Measurements from ENCODE around the gene ZNF460. TPM values are rescaled to one million over a fixed set of nuclear protein-coding genes. Genes with fewer than 3 reads are reported as not detected.

ZNF460 gene
- total and polyA plus RNA-seq, 2 of the 13 experiments (the other 11 are each of a cell fraction or from before 2014, with no cell fraction given): 14.5 to 44.8 TPM

DNA sequence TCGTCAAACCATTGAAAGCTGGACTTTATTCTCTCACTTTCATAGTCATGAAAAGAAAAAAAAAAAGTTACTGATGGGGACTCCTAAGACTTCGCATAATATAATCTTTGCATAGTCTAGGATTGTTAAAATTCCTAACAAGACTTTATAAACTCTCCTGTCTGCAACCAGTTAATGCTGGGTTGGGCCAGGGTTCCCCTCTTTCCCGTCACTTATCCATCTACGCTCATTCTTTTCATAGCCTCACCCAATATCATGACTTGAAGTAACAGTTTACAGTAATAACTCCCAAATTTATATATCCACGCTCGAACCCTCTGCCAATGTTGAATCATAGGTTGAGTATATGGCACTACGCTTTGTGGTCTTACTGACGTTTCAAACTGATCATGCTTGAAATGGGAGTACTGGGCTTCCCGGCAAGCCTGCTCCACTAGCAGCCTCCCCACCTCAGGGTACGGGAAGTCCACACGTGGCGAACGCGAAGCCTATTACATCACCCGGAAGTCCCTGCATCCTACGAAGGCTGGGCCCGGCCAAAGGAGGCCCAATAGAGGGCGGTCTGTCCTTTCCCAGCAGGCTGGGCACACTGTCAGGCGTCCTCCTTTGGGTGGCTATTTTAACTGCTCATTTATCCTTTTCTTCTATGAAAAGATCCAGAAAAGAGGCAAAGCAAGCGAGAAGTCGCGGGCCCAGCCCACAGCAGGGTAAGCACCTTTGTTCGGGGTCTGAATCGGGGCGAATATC, 694 bp upstream of the ZNF460 start (continued):
- peak; percentile 91; the same call in 1 of the 2 replicates for TF ChIP-seq ZNF253 (CRISPR knock-in tag; IDR thresholded peaks at IDR 0.05; ENCODE audit: borderline replicate concordance)
- no peak; the same call in 1 of the 2 replicates for TF ChIP-seq NFIC (IDR thresholded peaks at IDR 0.05; ENCODE audit: low read length)
- no peak for TF ChIP-seq MBD4 (IDR thresholded peaks at IDR 0.05; ENCODE audit: borderline replicate concordance, low read length)
- TF ChIP-seq ZNF749 (CRISPR knock-in tag; IDR thresholded peaks at IDR 0.05; ENCODE audit: borderline replicate concordance): 0 out of 2 replicates have a peak, but pooled peaks have one; percentile 70
- TF ChIP-seq NFE2L2 (IDR thresholded peaks at IDR 0.05; ENCODE audit: low read length): no peak
- TF ChIP-seq TOPORS (CRISPR knock-in tag; IDR thresholded peaks at IDR 0.05): 0 out of 2 replicates have a peak, but pooled peaks have one; percentile 60
- no peak for TF ChIP-seq ZKSCAN5 (CRISPR knock-in tag; IDR thresholded peaks at IDR 0.05)
- TF ChIP-seq KLF9 (CRISPR knock-in tag; IDR thresholded peaks at IDR 0.05; ENCODE audit: low read depth): no peak
- TF ChIP-seq, protein P1, sequence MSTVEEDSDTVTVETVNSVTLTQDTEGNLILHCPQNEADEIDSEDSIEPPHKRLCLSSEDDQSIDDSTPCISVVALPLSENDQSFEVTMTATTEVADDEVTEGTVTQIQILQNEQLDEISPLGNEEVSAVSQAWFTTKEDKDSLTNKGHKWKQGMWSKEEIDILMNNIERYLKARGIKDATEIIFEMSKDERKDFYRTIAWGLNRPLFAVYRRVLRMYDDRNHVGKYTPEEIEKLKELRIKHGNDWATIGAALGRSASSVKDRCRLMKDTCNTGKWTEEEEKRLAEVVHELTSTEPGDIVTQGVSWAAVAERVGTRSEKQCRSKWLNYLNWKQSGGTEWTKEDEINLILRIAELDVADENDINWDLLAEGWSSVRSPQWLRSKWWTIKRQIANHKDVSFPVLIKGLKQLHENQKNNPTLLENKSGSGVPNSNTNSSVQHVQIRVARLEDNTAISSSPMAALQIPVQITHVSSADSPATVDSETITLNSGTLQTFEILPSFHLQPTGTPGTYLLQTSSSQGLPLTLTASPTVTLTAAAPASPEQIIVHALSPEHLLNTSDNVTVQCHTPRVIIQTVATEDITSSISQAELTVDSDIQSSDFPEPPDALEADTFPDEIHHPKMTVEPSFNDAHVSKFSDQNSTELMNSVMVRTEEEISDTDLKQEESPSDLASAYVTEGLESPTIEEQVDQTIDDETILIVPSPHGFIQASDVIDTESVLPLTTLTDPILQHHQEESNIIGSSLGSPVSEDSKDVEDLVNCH (CRISPR knock-in tag; IDR thresholded peaks at IDR 0.05): no peak
- TF ChIP-seq ZNF570 (CRISPR knock-in tag; IDR thresholded peaks at IDR 0.05; ENCODE audit: borderline replicate concordance): no peak
- TF ChIP-seq ZFP62 (CRISPR knock-in tag; IDR thresholded peaks at IDR 0.05): no peak
- no peak; the same call in 1 of the 2 replicates for TF ChIP-seq MYNN (CRISPR knock-in tag; IDR thresholded peaks at IDR 0.05; ENCODE audit: low read depth)
- TF ChIP-seq, protein P2, sequence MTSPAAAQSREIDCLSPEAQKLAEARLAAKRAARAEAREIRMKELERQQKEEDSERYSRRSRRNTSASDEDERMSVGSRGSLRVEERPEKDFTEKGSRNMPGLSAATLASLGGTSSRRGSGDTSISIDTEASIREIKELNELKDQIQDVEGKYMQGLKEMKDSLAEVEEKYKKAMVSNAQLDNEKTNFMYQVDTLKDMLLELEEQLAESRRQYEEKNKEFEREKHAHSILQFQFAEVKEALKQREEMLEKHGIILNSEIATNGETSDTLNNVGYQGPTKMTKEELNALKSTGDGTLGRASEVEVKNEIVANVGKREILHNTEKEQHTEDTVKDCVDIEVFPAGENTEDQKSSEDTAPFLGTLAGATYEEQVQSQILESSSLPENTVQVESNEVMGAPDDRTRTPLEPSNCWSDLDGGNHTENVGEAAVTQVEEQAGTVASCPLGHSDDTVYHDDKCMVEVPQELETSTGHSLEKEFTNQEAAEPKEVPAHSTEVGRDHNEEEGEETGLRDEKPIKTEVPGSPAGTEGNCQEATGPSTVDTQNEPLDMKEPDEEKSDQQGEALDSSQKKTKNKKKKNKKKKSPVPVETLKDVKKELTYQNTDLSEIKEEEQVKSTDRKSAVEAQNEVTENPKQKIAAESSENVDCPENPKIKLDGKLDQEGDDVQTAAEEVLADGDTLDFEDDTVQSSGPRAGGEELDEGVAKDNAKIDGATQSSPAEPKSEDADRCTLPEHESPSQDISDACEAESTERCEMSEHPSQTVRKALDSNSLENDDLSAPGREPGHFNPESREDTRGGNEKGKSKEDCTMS (CRISPR knock-in tag; conservative IDR thresholded peaks at IDR 0.05): no peak
- TF ChIP-seq MTA1 (CRISPR knock-in tag; IDR thresholded peaks at IDR 0.05; ENCODE audit: borderline replicate concordance): no peak
- TF ChIP-seq, protein P3, sequence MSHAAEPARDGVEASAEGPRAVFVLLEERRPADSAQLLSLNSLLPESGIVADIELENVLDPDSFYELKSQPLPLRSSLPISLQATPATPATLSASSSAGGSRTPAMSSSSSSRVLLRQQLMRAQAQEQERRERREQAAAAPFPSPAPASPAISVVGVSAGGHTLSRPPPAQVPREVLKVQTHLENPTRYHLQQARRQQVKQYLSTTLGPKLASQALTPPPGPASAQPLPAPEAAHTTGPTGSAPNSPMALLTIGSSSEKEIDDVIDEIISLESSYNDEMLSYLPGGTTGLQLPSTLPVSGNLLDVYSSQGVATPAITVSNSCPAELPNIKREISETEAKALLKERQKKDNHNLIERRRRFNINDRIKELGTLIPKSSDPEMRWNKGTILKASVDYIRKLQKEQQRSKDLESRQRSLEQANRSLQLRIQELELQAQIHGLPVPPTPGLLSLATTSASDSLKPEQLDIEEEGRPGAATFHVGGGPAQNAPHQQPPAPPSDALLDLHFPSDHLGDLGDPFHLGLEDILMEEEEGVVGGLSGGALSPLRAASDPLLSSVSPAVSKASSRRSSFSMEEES (CRISPR knock-in tag; IDR thresholded peaks at IDR 0.05): peak; percentile 73; the same call in 1 of the 2 replicates
- TF ChIP-seq, protein P4, sequence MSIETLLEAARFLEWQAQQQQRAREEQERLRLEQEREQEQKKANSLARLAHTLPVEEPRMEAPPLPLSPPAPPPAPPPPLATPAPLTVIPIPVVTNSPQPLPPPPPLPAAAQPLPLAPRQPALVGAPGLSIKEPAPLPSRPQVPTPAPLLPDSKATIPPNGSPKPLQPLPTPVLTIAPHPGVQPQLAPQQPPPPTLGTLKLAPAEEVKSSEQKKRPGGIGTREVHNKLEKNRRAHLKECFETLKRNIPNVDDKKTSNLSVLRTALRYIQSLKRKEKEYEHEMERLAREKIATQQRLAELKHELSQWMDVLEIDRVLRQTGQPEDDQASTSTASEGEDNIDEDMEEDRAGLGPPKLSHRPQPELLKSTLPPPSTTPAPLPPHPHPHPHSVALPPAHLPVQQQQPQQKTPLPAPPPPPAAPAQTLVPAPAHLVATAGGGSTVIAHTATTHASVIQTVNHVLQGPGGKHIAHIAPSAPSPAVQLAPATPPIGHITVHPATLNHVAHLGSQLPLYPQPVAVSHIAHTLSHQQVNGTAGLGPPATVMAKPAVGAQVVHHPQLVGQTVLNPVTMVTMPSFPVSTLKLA (IDR thresholded peaks at IDR 0.05): peak; percentile 81
- peak; percentile 60 for TF ChIP-seq SALL2 (CRISPR knock-in tag; IDR thresholded peaks at IDR 0.05)
- TF ChIP-seq, protein P5, sequence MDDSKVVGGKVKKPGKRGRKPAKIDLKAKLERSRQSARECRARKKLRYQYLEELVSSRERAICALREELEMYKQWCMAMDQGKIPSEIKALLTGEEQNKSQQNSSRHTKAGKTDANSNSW (CRISPR knock-in tag; IDR thresholded peaks at IDR 0.05; ENCODE audit: borderline replicate concordance): peak; percentile 76; the same call in 1 of the 2 replicates
